Esophagus (tissue), 2 donors: Measurements from ENCODE around the gene C1QTNF9. TPM values are rescaled to one million over a fixed set of nuclear protein-coding genes. Genes with fewer than 3 reads are reported as not detected.
A peak's percentile ranks its signal among the peaks of the same experiment; 100 is the strongest.
"Not testable (repeated sequence)": the region's sequence is repeated elsewhere in the genome, so short reads cannot be mapped to it uniquely, and the experiment has no call there.

Experiments
- H3K27ac ChIP-seq, 2 donors: one replicate each; pipeline ENCODE4 v1.5.1; 2013; ENCODE audit warnings: low read depth in 2 of 2, mild to moderate bottlenecking in 2 of 2, inconsistent platforms in 1 of 2, low read length in 1 of 2, moderate library complexity in 1 of 2
- H3K27me3 ChIP-seq, 2 donors: one replicate each; pipeline ENCODE4 v1.6.1; 2013; ENCODE audit warnings: low read length in 2 of 2, control low read depth in 1 of 2, mild to moderate bottlenecking in 1 of 2; ENCODE audit not compliant: insufficient read depth in 2 of 2, control insufficient read depth in 1 of 2
- H3K36me3 ChIP-seq, 2 donors: one replicate each; pipeline ENCODE4 v1.6.1; 2013; ENCODE audit warnings: low read length in 1 of 2; ENCODE audit not compliant: control insufficient read depth in 2 of 2, insufficient read depth in 2 of 2
- H3K4me1 ChIP-seq, 2 donors: one replicate each; pipeline ENCODE4 v1.6.1; 2013; ENCODE audit warnings: low read length in 1 of 2; ENCODE audit not compliant: control insufficient read depth in 2 of 2, insufficient read depth in 2 of 2
- H3K4me3 ChIP-seq, 2 donors: one replicate each; pipeline ENCODE4 v1.5.1; 2013; ENCODE audit warnings: low read length in 2 of 2, mild to moderate bottlenecking in 2 of 2, low read depth in 1 of 2, moderate library complexity in 1 of 2
- H3K9me3 ChIP-seq, 2 donors: one replicate each; pipeline ENCODE4 v1.6.1; 2013; ENCODE audit warnings: mild to moderate bottlenecking in 2 of 2, low read depth in 1 of 2, low read length in 1 of 2, moderate library complexity in 1 of 2; ENCODE audit not compliant: control insufficient read depth in 2 of 2, insufficient read depth in 1 of 2
- WGBS, 2 donors: extraction: QIAGEN DNeasy Blood & Tissue Kit; methylation state at CpG; one replicate each; pipeline ENCODE4 v1.1.7; 2013; 5-methylcytosine and 5-hydroxymethylcytosine counted together
- polyA plus RNA-seq, 2 donors: library from polyadenylated mRNA; stranded (reverse); fragments of 200-250 nt; gene quantifications; one replicate each; pipeline ENCODE4 v1.2.3, GENCODE V29; 2013
- donor health status: healthy with polysubstance abuse.
- donor health status: Bipolar disorder and iron deficiency.

The C1QTNF9 gene
- polyA plus RNA-seq, 2 donors, result 0.14 to 0.26 TPM

DNA sequence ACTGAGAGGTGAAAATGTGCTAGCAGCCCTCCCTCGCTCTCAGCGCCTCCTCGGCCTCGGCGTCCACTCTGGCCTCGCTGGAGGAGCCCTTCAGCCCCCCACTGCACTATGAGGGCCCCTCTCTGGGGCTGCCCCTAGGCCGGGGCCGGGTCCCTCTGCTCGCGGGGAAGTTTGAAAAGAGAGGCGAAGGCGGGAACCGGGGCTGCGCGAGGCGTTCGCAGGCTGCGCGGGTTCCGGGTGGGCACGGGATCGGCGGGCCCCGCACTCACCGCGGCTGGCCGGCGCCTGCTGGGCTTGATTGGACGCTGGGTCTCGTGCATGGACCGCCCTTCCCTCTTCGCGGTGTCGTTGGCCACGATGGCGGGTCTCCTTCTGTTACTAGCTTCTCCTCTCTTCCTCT is 29.3 kb downstream of the C1QTNF9 start:
- no peaks in the 10 kb centered on the region for H3K36me3 ChIP-seq
- no peaks in the 10 kb centered on the region for H3K27me3 ChIP-seq
- H3K4me1 ChIP-seq, result peaks cover 0 to 3% of the 10 kb centered on the region in 2 donors
- no peak overlapping the region for H3K4me3 ChIP-seq
- WGBS, 2 donors, result 94 to 97% methylated on average over 26 to 36 of the region's 36 CpGs
- H3K9me3 ChIP-seq, result no peaks in the 10 kb centered on the region
- no peak overlapping the region for H3K27ac ChIP-seq

DNA sequence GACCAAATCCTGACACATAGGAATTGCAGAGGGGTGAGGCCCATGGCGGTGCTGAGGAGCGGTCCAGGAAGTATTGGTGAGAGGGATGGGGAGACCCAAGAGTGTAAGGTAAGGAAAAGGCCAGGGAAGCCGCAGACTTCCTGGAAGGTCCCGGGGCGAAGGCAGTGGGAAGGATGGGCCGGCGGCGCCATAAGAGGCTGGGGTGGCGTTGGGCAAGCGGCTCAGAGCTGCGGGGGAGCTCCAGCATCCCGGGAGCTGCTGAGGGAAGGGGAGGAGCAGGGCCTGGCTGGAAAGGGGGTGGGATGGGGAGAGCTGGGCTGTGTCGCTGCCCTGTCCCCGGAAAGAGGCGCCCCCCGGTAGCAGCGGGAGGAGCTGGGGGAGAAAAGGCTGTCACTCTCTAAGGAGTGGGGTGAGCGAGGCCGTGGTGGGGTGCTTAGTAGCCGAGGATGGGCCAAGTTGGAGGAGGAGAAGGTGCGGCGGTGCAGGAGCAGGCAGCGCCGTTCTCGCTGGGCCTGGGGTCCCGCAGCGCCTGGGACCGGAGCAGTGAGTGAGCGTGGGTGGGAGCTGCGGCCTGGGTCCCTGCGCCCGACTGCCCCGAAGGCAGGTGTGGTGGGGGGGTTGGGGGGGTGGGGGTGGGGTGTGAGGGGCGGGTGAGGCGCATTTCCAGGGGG is 30.7 kb downstream of the C1QTNF9 start:
- H3K4me1 ChIP-seq, result peaks cover 0 to 3% of the 10 kb centered on the region in 2 donors
- H3K36me3 ChIP-seq, result no peaks in the 10 kb centered on the region
- no peak overlapping the region for H3K27ac ChIP-seq
- H3K27me3 ChIP-seq, result no peaks in the 10 kb centered on the region
- H3K4me3 ChIP-seq, result no peak overlapping the region
- H3K9me3 ChIP-seq, result no peaks in the 10 kb centered on the region
- WGBS, 2 donors, result 76 to 83% methylated on average over 30 to 35 of the region's 35 CpGs

DNA sequence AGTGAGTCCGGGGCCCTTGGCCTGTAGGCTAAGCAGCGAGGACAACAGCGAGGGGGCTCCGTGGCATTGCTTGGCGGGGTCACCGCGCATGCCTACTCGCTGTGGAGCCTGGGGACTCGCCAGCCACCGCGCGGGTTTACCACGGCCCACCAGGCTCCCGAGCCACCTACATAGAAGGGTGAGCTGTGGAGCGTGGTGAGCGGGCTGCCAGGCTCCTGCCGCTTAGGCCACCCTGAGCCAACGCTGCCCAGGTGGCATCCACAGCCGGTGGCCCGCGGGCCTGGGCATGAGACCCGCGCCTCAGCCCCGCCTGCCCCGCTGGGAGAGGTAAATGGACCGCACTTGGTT is 31.2 kb downstream of the C1QTNF9 start:
- Histone ChIP-seq H3K9me3 (no peaks in the 10 kb centered on the region), H3K27ac (no peak overlapping the region), H3K27me3 (no peaks in the 10 kb centered on the region), H3K4me3 (no peak overlapping the region), H3K36me3 (no peaks in the 10 kb centered on the region), H3K4me1 (peaks cover 0 to 3% of the 10 kb centered on the region in 2 donors)
- whole genome bisulfite sequencing, 2 donors, result 80 to 86% methylated on average over 25 to 26 of the region's 26 CpGs

DNA sequence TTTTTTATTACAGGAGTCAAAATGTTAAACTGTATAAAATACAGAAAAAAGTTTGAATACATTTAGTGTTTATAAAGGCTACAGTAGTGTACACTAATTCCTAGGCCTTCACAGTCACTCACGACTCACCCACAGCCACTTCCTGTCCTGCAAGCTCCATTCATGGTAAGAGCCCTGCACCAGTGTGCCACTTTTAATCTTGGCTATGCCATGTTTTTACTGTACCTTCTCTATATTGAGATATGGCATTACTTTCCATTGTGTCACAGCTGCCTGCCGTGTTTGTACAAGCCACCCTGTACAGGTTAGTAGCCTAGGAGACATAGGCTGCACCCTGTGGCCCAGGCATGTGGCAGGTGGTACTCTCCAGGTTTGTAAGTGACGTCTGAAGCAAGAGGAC is 32.1 kb downstream of the C1QTNF9 start:
- H3K27ac ChIP-seq, result no peak overlapping the region
- H3K4me3 ChIP-seq, result no peak overlapping the region
- no peaks in the 10 kb centered on the region for H3K27me3 ChIP-seq
- 53 to 60% methylated on average over 3 of the region's 3 CpGs for WGBS, 2 donors
- H3K9me3 ChIP-seq, result no peaks in the 10 kb centered on the region
- no peaks in the 10 kb centered on the region for H3K36me3 ChIP-seq
- peaks cover 0 to 3% of the 10 kb centered on the region in 2 donors for H3K4me1 ChIP-seq

DNA sequence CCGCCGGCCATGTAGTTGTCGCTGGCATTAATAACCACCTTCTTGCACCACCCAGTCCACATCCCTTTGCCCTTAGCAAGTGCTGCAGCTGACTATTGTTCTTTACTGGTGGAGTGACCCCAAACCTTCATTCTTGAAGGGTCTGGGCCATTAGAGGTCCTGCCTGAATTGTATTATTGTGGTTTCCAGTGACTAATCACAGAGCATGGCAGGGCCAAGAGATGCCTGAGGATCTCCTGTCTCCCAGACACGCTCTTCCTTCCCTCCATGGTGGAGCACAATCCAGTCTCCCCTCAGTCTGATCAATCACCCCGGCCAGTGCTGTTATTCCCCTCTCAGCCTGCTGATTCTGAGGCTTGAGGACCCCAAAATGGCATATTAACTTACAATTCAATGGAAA is 39.0 kb downstream of the C1QTNF9 start:
- H3K27ac ChIP-seq, result peak overlapping the region in 1 of 2 donors; percentile 51
- 74 to 78% methylated on average over 5 of the region's 5 CpGs for WGBS, 2 donors
- H3K9me3 ChIP-seq, result peaks cover 0 to 4% of the 10 kb centered on the region in 2 donors
- no peak overlapping the region for H3K4me3 ChIP-seq
- no peaks in the 10 kb centered on the region for H3K36me3 ChIP-seq
- no peaks in the 10 kb centered on the region for H3K27me3 ChIP-seq
- no peaks in the 10 kb centered on the region for H3K4me1 ChIP-seq

DNA sequence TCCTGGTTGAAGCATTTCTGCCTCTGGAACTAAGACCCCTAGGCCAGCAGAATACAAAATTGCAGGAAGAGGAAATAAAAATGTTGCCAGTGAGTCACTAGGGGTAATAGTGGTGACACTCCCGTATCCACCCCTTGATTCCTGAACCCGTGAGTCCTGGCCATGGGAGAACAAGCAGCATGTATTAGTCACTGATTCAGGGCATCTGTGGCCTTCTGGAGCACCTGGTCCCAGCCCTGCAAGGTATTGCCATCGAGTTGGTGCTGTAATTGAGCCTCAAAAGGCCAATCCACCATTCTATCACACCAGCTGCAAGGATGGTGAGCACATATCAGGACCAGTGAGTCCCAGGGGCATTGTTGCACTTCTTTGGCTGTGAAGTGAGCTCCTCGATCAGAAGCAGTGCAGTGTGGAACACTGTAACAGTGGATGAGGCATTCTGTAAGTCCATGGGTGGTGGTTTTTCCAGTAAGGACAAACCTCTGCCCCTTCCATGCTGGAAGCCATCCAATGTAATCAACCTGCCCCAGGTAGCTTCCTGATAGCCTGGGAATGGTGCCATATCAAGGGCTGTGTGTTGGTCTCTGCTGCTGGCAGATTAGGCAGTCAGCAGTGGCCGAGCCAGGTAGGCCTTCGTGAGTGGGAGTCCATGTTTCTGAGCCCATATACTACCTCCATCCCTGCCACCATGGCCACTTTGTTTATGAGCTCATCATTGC is 39.6 kb downstream of the C1QTNF9 start:
- Histone ChIP-seq H3K27me3 (no peaks in the 10 kb centered on the region), H3K9me3 (peaks cover 0 to 4% of the 10 kb centered on the region in 2 donors), H3K4me1 (no peaks in the 10 kb centered on the region), H3K36me3 (no peaks in the 10 kb centered on the region), H3K27ac (peak overlapping the region in 1 of 2 donors; percentile 74), H3K4me3 (no peak overlapping the region)
- 49 to 51% methylated on average over 6 of the region's 6 CpGs for whole genome bisulfite sequencing, 2 donors

DNA sequence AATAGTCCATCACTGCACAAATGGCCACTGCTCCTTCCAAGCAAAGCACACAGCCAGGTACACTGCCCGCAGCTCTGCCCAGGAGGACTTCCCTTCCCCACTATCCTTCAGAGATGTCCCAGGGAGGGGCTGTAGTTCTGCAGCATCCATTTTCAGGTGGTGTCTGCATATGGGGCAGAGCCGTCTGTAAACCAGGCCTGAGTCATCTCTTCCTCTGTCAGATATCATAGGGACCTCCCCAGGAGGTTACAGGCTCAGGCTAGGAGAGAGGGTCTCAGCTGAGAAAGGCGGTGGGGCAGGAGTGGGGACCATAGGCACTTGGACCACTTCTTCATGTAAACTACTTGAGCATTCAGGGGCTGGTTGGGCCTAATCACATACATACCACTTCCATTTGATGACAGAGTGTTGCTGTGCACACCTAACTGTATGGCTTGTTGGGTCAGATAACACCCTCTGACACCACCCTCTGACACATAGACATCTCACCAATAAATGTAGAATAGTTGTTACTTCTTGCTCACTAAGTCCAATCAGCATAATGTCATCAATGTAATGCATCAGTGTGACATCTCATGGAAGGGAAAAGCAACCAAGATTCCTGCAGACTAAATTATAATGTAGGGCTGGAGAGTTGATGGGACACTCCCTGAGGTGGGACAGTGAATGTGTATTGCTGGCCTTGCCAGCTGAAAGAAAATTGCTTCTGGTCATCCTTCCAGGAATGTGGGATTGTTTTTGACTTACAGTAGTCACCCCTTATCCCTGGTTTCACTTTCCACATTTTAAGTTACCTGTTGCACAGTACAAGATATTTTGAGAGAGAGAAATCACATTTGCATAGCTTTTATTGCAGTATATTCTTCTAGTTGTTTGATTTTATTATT is 40.6 kb downstream of the C1QTNF9 start:
- H3K36me3 ChIP-seq, H3K27ac ChIP-seq, H3K9me3 ChIP-seq, H3K4me1 ChIP-seq, H3K4me3 ChIP-seq, H3K27me3 ChIP-seq: not testable (repeated sequence)
- 78 to 88% methylated on average over 3 of the region's 3 CpGs for WGBS, 2 donors

DNA sequence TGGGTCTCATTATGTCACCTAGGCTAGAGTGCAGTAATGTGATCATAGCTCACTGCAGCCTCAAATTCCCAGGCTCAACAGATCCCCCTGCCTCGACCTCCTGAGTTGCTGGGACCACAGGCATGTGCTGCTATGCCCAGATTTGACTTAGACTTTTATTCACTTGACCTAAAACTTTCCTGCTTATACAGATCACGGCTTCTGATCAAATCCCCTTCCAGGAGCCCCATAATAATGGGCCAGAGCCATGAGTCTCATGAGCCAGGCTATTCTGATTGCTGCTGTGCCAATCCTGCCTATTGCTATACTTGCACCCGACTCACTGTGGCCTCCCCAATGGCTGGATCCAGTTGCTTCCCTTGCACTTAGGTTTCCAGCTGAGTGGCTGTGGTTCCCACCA is 42.0 kb downstream of the C1QTNF9 start:
- H3K27me3 ChIP-seq, result no peaks in the 10 kb centered on the region
- 79 to 84% methylated on average over 3 of the region's 3 CpGs for WGBS, 2 donors
- no peaks in the 10 kb centered on the region for H3K4me1 ChIP-seq
- no peaks in the 10 kb centered on the region for H3K36me3 ChIP-seq
- peaks cover 4 to 5% of the 10 kb centered on the region in 2 donors for H3K9me3 ChIP-seq
- H3K4me3 ChIP-seq, result no peak overlapping the region
- H3K27ac ChIP-seq, result no peak overlapping the region

DNA sequence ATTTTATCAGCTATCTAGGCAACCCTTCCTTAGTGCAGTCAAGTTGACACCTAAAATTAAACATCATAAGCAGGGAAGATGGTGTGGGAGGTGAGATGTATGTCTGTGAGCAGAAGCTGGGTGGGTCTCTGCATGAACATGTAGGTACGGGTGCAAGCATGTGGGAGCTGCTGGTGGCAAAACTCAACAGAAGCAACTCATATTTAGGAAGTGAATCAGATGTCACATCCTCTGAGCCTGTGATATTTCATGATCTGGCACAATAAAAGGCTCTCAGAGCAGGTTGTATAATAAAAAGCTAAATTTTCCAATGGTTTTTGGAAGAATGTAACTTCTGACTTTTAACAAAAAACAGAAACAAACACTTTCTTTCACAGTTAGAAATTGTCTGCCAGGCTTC is 44.4 kb downstream of the C1QTNF9 start:
- no peak overlapping the region for H3K4me3 ChIP-seq
- 32 to 77% methylated on average over 1 of the region's 1 CpG for WGBS, 2 donors
- no peaks in the 10 kb centered on the region for H3K36me3 ChIP-seq
- peaks cover 4 to 9% of the 10 kb centered on the region in 2 donors for H3K9me3 ChIP-seq
- no peak overlapping the region for H3K27ac ChIP-seq
- H3K27me3 ChIP-seq, result no peaks in the 10 kb centered on the region
- no peaks in the 10 kb centered on the region for H3K4me1 ChIP-seq
